HG03060 (cell line): ENCODE measurements around the gene FAM13A.
A peak's percentile ranks its signal among the peaks of the same experiment; 100 is the strongest.

Experiments used
- ATAC-seq: cut with Tn5 transposase; IDR thresholded peaks from one replicate; pipeline ENCODE4 v1.9.1; 2021; ENCODE audit warnings: low read depth, moderate number of reproducible peaks; ENCODE audit not compliant: unreplicated experiment

Gene FAM13A

DNA sequence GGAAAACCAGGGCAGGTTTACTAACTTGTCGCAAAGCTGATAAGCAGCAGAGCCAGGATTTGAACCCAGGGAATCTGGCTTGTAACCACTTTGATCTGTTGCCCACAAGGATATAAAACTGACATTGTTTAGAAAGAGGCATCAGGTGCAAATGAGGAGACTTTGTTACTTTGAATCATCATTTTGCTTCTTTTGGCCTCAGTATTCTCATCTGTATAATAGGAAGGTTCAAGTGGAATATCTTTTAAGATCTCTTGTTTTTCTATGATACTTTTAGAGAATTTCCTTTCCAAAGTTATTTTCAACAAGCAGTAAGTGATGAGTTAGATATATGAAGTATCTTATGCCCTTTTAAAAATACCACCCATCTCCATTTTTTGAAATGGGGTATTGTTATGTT is 301.5 kb downstream of the FAM13A start:
- ATAC-seq, result no peak

DNA sequence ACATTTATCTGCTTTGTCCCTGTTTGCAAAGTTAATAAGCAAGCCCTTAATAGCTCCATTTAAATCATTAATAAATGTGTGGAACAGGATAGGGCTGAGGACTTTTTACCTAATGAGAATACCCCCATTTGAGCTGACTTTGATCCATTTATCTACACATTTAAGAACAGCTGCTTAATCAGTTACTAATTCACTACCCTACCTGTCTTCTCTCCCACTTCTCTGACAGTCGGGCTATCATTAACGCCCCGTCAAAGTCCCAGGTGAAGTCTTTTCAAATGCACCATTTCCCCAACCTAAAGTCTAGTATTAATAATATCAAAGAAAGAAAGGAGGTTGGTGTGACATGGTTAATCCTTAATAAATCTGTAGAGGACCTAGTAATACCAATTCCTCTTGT is 302.2 kb downstream of the FAM13A start:
- no peak for ATAC-seq

DNA sequence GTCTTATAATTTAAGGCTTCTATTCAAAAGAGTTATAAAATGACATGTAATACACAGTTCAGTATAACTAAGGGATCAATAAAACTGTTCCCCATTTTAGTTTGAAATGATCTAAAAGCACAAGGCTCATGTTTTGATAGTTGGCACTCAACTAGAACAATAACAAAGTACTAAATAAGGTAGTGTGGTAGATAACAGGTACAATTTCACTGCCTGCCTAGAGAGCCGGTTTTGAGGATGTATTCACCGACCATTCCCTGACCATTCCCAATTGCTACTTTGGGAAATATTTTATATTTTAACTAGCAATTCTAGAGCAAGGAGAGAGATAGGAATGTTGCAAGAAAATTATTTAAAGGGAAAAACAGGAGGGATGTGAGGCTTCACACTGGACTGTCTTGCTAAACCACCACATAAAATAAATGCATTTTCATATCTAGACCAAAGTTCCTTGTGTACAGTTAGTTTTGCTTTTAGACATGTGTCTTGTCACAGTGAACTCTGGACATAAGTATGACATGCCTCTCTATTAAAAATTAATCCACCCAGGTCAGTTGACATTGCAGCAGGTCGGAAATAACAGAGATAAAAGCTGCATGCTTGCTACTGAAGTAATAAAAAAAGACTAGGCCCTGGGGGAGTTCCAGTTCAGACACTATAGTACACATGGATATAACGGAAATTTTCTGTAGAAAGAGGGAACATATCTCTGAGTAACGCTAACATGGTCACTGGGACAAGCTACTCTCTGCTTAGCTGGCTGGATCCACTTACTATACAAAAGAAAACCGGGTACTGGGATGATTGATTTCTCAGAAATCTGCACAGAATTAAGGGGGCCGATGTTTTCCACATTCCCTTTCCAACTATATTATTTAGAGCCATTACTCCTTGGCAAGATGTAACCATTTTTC is 303.1 kb downstream of the FAM13A start:
- ATAC-seq, result no peak

DNA sequence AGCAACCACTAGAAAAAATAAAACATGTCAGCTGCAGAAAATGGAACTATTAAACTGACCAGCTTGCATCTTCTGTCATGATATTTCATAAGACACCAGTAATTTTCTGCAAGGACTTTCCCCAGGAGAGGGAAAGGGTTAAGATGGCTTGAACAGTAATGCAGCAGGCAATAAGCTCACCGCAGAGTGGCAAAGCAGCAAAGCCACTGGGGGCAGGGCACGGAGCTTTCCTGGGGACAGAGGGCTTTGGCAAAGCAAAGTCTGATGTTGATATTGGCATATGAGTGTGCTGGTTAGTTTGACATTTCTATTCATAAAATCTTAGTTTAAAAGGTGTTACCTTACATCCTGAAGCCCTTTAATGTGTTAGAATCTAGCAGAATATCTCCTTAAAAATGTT is 304.2 kb downstream of the FAM13A start:
- ATAC-seq, result no peak

DNA sequence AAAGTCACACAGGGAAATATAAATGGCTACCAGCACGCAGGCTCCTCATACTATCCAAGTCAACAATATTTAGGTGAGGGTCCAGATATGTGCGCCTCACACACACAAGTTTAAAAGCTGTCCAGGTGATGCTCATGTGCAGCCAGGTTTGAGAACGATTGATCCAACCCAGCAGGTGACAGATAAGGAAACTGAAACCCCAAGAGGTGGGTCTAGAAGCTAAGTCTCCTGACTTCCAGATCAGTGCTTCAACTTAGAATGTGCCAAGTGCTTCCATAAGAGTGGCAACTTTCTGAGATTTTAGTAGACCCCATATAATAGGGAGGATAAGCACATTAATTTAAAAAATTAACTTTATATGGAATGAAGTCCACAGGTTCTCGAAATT is 304.9 kb downstream of the FAM13A start:
- no peak for ATAC-seq

DNA sequence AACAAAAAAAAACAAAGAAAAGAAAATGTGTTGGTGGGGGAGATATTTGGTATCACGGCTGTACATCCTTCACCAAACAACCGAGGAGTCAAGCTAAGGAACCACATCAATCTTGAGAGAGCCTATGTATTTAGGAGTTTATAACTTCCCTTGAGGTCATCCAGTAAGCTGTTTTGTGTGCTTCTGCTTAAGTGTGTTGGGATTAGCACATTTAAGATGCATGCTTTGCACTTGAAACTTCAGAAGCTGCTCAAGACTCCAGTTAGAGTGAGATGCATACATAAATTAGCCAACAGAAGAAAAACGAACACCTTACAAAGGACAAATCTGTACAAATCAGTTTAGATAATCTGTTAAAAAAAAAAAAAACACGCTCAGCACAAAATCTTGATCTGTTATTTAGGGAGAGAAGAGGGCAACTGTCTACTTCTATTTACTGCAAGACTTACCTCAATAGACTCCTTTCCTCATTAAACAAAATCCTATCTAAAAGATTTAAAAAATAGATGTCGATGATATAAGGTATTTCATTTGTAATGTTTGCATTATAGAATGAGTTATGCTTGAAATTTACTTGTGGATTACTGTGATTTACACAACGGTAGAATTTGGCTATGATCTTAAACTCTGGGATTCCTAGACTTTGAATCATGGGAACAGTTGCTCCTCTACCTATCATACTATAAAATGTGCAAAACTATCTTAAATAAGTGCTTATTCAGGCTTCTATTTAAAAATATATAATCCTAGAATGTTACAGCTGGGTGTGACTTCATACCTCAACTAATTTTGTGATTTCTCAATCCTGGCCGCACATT is 305.5 kb downstream of the FAM13A start:
- no peak for ATAC-seq

DNA sequence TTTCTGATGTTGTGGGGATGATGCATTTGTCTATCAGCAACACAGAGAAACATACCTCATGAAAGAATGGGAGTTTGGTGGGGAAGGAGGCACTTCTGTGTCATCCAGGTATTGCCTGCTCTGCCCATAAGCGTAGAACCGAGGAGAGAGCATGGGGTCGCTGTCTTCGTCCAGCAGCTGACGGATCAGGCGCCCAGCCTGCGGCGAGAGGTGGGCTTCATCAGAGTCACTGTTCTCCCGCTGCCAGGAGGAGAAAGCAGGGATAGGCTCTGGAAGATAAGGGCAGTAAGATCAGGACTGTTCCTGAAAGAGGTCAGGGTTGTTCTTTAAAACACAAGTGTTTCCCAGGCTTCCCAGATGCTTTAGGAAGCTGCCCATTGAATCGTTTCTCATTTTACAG is 306.6 kb downstream of the FAM13A start:
- ATAC-seq, result no peak

DNA sequence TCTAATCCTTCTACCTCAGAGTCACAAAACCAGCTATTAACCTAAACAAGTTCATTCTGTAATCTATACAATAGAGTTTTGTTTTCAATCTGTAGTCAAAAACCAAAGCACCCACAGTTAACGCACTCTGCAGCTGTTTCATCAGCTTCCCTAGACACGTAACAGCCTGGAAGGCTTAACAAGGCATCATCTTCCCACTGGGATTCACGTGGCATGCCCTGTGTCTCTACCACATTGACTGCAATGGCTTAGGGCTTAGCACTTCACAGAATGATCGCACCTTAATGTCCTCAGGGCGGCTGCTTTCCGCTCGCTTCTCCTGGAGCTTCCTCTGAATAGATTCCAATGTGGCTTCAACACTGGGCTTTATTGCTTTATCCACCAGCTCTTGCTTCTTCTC is 309.6 kb downstream of the FAM13A start:
- no peak for ATAC-seq

DNA sequence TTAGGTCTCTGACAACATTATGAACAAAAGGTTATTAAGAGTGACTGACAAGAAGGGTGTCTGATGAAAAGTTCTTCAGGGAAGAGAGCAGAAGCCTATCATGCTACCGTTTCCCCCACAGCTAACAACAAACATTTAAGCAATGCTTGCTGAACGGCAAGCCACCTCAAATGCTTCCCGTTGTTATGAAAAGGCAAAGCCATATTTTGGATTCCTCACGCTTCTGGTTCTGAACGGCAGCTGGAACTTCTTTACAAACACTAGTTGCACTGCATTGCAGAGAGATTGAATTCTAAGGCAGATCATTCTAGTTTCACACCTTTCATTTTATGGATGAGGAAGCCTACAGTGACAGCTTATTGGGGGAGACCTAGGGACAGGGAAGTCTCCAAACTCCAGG is 310.8 kb downstream of the FAM13A start:
- ATAC-seq, result no peak

DNA sequence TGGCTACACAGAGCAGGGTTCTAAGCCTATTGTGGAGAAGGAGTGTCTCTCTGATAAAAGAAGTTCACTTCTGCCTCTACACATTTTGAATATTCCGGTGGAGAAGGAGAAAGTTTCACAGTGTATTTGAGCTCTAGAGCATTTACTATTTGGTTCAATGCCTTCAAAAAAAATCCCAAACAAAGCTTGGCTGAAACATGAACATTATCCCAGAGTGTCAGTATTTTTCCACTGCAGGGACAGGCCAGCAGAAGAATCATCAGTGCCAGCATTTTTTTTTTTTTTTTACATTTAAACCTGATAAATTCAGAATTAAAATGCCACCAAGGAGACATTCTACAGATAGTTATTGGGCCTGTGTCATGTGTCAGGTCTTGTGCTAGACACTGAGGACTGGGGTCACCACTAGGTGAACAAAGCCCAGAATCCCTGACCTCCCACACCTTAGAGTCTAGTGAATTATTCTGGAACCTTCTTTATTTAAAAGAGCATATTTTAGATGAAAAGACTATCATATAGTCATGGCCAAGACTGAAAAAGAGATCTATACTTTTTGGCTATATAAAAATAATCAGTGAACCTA is 311.3 kb downstream of the FAM13A start:
- no peak for ATAC-seq

DNA sequence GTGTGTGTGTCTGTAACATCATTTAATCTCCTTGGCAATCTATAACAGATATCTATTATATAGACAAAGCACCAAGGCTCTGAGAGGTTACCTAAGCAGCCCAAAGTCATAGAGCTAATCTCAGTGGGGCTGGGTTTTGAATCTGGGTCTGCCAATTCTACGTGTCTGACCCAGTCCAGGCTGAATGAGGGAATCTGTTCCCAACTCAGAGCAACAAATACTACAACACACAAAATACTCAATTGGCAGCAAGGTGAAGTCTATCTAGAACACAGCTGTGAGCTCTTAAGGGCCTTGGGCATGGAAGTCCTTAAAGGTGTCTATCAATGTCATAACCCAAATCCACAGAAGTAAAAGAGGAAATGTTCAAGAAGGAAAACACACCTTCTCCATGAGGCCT is 311.8 kb downstream of the FAM13A start:
- no peak for ATAC-seq

DNA sequence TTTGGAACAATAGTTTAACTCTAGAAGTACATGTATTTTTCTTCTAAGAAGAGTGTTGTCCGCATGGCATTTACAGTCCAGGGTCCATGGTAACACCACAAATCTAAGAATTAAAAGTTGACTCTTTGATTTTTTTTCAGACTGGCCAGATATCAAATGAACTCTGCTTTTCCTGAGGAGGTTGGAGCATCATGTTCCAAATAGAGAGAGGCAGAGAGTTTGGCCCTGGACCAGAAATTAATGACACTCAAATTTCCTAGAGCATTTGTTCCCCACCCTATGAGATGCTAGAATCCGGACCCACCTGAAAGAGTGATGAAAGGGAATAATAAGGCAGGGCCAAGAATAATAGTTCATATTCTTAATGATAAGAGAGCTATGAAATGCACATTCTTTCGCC is 312.4 kb downstream of the FAM13A start:
- no peak for ATAC-seq

DNA sequence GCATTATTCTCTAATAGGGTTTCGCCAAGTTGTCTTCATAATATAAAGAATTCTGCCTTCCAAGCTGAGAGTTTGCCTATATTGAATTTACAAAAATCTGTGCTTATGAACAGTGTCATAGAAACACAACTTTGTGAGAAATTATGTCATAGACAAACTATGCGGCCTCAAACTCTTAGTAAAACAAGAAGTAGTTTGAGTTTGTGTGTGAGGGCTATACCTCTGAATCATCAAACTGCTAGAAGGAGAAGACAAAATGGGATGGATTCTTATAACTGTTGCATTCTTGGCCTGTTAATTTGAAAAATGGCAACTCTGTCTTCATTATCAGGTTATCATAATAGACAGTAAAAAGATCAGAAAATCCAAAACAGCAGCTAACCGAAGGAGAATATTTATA is 313.3 kb downstream of the FAM13A start:
- no peak for ATAC-seq

DNA sequence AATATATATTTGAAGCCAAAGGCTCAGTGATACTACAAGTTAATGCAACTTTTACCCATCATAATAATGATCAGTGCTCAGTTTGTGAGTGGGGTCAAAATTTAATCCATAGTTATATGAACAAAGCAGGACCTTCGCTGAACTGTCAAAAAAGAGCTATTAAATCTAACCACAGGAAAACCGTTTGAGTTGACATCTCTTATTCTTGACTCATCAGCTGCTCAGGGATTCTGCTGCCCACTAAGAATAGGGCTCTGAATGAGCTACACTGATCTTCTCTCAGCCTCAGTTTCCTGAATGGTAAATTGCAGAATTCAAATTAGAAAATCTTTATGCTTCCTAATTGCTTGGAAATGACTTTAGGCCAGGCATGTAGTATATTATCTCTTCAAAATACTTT is 314.4 kb downstream of the FAM13A start:
- no peak for ATAC-seq

DNA sequence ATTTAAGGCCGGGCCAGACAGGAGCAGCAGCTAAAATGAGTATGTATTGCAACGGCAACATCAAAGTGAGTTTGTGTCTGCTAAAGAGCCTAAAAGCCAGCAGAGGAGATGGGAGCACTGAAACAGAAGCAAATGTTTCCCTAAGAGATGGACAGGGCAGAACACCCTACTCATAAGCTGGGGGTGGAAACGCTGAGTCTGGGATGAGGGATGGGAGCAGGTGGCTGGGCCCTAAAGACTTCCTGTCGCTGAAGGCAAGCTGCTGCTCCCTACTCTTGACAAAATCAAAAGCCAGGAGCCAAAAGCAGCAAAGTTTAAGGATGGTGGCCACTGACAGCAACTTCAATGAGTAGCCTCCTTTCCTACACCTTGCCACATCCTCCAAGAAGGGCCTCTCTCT is 318.8 kb downstream of the FAM13A start:
- ATAC-seq, result no peak

DNA sequence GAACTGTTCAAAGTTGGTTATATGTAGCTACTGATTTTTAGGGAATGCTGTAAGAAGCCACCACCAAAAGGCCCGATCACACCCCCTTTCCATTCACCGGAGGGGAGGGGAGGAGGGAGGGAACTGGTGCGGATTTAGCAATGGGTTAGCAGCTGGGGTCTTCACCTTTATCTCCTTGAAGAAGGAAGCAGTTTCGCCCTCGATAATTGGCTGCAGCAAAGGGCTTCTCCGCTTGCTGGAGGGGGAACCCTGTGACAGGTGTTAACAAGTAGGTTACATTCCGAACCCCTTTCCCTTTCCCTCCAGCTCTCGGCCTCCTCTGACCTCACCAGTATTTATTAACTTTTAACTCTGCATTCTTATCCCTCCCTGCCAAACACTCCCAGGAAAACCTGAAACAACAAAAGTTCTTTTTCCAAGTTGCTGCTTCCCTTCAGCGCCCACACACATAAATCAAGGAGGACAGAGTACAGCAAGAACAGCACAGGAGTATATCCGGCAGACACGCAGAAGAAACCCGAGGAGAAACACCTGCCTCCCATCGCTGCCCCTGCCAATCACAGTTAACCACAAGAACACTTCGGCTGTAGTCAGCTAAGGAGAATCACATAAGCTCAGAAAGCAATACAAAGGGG is 319.6 kb downstream of the FAM13A start:
- ATAC-seq, result peak; percentile 88

DNA sequence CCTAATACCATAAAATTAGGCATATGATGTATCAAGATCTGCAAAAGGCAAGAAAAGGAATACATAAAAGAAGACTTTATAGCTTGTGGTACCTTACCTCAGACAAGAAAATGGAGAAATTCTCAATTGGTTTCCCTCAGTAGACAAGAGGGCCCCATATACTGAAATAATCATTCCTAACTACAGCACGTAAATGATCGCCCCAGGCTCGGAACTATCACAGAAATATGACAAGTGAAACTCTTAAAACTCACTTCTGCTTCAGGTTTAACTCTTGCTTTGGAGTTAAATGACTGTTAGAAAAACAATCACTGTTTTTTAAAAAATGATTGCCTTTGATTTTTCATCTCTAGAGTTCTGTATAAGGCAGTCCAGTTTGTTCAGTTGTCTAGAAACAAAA is 320.7 kb downstream of the FAM13A start:
- no peak for ATAC-seq

DNA sequence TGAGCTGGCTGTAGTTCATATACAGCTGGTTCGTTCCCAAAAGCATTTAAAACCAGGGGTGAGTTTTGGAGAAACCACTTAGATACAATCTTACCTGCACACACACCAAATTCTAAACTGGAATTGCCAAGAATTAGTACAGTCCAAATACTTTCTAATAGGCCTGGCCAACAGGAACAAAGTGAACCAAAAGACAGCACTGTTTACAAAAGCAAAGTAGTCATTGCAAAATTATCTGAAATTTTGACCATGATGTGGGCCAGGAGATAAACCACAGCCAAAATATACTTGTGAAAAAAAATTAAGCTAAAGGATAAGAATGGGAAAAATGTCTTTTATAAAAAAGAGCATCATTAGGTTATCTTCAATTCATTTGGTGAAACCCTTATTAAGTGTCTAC is 321.4 kb downstream of the FAM13A start:
- no peak for ATAC-seq

DNA sequence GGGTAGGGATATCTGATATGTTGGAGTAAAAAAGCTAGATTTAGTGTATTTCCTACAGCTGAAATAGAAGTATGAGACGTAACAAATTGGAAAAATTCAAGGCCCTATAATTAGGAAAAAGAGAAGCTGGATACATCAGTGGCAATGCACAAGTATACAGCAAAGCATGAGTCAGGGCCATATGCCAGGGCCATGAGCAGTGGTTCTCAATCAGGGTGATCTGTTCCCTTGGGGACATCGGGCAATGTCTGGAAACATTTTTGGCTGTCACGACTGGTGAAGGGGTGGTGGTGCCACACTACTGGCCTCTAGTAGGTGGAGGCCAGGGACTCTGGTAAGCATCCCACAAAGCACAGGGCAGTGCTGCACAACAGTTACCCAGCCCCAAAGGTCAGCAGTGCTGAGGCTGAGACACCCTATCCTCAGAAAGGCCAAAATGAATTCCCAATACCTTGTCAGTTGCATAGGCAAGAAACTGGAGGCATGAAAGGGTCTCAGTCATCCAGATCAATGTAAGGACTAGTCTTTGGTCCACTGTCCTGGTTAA is 322.5 kb downstream of the FAM13A start:
- no peak for ATAC-seq

DNA sequence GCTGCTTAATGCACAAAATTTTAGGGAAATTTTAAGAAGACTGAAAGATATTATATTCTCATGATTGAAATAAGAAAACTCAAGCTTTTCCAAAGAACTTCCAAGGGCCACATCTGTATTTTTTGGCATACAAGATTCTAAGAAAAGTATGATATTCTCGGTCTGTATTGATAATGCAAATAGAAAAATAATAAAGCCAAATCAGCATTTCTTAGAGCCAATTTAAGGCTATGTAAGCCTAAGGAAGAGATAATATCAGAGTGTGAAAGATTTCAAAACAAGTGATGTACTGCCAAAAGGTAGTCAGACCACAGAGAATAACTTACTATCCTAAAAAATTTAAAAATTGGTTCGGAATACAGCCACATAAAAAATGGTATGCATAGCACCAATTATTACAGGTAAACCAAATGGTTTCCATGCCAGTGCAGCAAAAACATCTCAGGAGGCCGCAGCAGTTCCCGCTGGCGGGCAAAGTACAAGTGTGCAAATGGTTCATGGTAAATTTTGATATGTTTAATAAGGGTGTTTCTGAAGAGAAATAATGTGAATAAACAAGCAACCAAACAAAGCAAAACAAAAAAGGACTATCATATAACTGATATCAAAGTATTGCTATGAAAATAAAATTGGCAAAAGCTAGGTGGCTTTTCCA is 324.1 kb downstream of the FAM13A start:
- ATAC-seq, result no peak
